NCI-H82 treated with DMSO at 0.1 percent for 48 hours (cell line): Measurements from ENCODE around the gene SGK2.
"Not testable (repeated sequence)": the region's sequence is repeated elsewhere in the genome, so short reads cannot be mapped to it uniquely, and the experiment has no call there.

Experiments
- DNase-seq: peaks from one replicate; lab custom pipeline; 2025; ENCODE audit not compliant: unreplicated experiment; lab: John Stamatoyannopoulos, UW

SGK2 gene

GRCh38 chr20:43563429-43563828 lies 4.6 kb downstream of the SGK2 start:
- no peak for DNase-seq

- DNase-seq: no peak
These were observed 5.2 kb downstream of the SGK2 start for GRCh38 chr20:43563991-43564390.

DNA sequence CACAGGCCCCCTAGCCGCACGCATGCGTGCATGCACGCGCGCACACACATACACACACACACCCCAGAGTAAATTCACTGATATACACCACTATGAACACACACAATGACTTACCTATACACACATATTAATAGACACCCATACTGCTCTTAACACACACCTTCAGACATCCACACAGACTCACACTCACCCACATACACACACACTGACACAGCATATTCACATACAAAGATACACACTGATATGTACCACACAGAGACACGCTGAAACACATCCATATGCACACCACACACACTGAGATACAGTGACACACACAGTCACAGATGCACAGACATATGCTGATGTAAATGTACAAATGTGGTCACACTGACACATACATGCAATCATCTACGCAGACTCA lies 5.6 kb downstream of the SGK2 start:
- no peak for DNase-seq

DNA sequence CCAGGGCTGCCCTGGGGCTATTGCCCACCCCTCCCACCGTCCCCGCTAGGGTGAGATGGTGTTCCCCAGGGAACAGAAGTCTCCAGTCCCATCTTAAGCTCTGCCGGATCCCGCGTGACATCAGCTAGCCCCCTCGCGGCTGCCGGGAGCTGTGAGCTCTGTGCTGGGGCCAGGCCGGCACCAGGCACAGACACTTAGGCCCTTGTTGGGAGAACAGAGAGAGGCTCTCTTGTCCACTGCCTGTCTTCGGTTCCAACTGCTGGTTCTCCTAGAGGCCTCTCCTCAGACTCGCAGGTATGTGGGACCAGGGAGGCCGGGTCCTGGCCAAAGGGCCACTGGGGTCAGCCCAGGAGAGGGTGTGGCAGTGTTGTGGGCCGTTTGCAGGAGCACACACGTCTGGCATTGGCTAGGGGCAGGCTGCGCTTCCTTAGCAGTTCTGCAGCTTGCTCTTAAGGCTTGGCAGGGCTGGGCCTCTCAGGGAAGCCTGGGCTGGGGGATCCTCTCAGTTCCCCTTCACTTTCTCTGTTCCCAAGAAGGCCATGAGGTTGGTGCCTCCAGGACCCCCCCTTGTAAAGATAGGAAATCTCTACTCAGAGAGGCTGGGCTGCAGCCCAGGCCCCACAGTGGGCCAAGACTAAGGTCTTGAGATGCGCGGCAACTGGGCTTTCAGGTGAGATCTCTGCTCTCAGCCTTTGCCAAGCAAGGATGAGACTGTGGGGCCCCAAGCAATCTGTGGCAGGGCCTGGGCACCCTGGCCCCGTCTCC lies 6.3 kb downstream of the SGK2 start:
- no peak for DNase-seq

- no peak for DNase-seq
These were observed 6.9 kb downstream of the SGK2 start for GRCh38 chr20:43565758-43566104.

- DNase-seq: no peak
These were observed 8.7 kb downstream of the SGK2 start for GRCh38 chr20:43567477-43567876.

- no peak for DNase-seq
These were observed 9.9 kb downstream of the SGK2 start for GRCh38 chr20:43568706-43569105.

DNA sequence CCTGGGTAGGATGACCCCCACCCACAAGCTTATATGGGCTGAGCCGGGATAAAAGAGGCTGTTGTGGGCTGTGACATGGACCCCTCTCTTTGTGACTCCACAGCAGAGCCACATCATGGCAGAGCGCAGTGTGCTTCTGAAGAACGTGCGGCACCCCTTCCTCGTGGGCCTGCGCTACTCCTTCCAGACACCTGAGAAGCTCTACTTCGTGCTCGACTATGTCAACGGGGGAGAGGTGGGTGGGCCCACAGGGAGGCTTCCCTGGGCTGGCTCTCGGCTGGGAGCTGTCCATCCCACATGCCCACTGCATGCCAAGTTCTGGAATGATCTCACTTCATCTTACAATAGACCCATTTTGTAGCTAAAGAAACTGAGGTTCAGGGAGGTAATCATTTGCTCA lies 10.5 kb downstream of the SGK2 start:
- DNase-seq: no peak

DNA sequence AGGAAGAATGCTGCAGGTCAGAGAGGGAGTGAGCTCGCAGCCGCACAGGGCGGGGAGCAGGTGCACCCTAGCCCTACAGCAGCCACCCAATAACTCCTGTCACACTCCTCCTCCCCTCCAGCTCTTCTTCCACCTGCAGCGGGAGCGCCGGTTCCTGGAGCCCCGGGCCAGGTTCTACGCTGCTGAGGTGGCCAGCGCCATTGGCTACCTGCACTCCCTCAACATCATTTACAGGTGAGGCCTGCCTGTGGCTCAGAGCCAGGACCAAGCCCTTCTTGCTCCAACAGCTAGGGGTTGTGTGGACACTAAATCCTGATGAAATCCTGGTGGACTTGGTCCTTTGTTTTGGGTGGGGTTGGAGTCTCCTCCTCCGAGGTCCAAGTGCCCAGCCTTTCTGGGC lies 11.7 kb downstream of the SGK2 start:
- no peak for DNase-seq

DNA sequence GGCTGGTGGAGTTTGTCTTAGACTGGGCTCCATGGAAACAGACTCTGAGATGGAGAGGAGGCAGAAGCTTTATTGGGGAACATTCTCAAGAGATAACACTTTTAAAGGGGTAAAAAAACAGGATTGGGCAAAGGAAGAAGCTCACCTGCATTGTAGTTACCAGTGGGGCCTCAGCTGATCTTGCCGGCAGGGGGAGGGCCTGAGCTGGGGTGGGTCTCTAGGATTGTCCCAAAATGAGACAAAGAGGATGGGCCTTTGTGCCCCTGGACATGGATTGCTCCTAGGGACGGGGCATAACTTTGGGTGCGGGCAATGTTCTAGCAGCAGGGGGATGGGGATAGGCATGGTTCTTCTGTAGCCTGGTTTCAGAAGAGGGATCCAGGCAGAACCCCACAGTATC lies 12.5 kb downstream of the SGK2 start:
- DNase-seq: no peak

GRCh38 chr20:43571771-43572170 lies 12.9 kb downstream of the SGK2 start:
- DNase-seq: no peak

GRCh38 chr20:43572891-43573290 lies 14.1 kb downstream of the SGK2 start:
- no peak for DNase-seq

GRCh38 chr20:43576108-43576507 lies 17.3 kb downstream of the SGK2 start:
- no peak for DNase-seq

GRCh38 chr20:43579861-43580793 lies 21.3 kb downstream of the SGK2 start:
- DNase-seq: no peak

GRCh38 chr20:43583133-43583864 lies 24.5 kb downstream of the SGK2 start:
- no peak for DNase-seq

GRCh38 chr20:43583982-43584432 lies 25.2 kb downstream of the SGK2 start:
- no peak for DNase-seq

DNA sequence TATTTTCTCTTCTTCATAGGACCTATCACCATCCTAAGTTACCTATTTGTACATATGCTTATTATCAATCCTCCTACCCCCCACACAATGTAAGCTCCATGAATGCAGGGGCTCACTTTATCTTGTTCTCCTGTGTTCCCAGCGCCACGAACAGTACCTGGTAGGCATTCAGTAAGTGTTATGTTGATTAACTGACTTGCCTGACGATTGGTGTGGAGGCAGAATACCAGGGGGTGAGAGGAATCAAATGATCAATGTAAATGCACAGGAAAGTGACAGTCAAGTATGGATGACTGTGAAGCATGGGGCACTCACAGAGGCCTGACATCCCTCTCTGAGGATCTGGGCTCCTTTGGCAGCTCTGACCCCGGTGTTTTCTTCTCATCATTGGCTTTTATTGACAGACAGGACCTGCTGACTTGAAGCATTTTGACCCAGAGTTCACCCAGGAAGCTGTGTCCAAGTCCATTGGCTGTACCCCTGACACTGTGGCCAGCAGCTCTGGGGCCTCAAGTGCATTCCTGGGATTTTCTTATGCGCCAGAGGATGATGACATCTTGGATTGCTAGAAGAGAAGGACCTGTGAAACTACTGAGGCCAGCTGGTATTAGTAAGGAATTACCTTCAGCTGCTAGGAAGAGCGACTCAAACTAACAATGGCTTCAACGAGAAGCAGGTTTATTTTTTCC lies 25.8 kb downstream of the SGK2 start:
- DNase-seq: no peak

DNA sequence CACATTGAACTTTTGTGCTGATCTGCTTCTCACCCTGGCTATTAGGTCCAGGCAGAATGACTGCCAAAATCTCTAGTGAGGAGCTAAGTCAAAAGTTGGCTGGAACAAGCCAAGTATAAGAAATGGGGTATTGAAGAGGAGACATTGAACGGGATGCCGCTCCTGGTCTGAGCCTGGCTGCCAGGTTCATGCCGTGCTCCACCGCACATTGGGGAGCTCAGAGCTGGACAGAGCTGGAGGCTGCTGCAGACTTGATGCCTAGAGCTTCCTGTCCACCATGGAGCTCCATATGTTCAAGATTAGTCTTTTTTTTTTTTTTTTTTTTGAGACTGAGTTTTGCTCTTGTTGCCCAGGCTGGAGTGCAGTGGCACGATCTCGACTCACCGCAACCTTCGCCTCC lies 27.8 kb downstream of the SGK2 start:
- no peak for DNase-seq

DNA sequence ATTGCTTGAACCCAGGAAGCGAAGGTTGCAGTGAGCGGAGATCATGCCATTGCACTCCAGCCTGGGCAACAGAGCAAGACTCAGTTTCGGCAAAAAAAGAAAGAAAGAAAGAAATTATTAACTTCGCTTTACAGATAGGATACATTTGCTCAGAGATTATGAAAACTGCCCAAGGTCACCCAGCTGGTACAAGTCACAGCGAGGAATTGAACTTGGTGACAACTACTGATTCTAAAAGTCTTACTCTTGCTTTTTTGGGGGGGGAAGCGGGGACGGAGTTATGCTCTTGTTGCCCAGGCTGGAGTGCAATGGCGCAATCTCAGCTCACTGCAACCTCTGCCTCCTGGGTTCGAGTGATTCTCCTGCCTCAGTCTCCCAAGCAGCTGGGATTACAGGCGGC lies 29.7 kb downstream of the SGK2 start:
- not testable (repeated sequence) for DNase-seq

DNA sequence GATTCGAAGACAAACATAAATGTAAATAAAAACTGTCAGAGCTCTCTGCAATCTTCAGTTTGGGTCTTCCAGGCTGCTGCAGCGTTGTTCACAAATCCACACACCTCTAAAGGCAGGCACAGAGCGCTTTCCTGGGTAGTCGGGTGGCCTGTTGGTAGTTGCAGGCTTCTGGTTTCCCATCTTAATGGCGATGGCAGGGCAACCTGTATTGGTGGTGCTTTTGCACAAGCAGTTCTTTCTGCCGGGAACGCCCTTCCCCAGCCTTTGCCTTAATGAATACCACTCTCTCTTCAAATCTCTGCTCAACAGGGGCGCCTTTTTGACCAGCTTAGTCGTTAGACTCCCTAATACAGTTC lies 31.2 kb downstream of the SGK2 start:
- DNase-seq: no peak
